AG10803 (cell line): ENCODE data around the gene YAF2.

Source experiments
- DNase-seq: peaks from one replicate; pipeline ENCODE4 v3.0.0; 2010; ENCODE audit warnings: low read depth
- H3K4me3 ChIP-seq: 2 replicates; pipeline ENCODE4 v1.5.1; 2011; ENCODE audit warnings: mild to moderate bottlenecking, low read length, control low read depth
- CTCF ChIP-seq: conservative IDR thresholded peaks from 2 replicates; pipeline ENCODE4 v1.5.1; 2011; ENCODE audit warnings: mild to moderate bottlenecking, low read length, control low read depth, inconsistent platforms

The YAF2 gene

GRCh38 chr12:42213023-42213422 lies 25.0 kb downstream of the YAF2 start:
- H3K4me3 ChIP-seq, result no peak overlapping the region
- no peak for DNase-seq
- no peak for TF ChIP-seq CTCF

DNA sequence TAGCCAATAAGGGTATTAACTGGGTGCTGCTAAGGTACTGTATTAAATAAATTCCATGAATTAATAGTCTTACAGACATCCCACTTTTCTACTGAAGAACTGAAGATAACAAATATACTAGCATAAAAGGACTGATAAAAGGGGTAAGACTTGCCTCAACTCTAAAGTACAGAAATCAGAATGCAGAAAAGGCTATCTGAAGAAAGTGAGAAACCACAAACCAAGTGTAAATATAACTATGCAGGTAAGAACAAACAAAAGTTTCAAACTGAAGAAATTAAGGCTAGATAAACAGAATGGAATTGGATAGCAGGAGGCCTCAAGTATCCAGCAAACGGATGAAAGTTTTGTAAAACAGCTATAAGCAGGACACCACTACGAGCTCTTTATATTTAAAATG lies 29.5 kb downstream of the YAF2 start:
- no peak for TF ChIP-seq CTCF
- H3K4me3 ChIP-seq, result no peak overlapping the region
- no peak for DNase-seq

DNA sequence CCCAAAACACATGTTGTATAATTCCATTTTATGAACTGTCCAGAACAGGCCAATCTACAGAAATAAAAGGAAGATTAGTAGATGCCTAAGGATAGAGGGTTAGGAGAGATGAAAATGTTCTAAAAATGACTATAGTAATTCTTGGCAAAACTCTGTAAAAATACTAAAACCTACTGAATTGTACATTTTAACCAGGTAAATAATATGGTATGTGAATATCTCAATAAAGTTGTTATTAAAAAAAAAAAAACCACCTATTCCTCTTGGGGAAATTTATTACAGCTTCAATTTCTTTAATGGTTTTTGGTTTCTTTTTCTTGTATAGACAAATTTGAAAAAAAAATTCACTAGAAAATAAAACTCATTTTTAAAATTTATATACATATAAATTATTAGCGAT lies 33.2 kb downstream of the YAF2 start:
- TF ChIP-seq CTCF, result no peak
- H3K4me3 ChIP-seq, result no peak overlapping the region
- no peak for DNase-seq

- TF ChIP-seq CTCF, result no peak
- H3K4me3 ChIP-seq, result no peak overlapping the region
Observed at GRCh38 chr12:42204362-42204761, 33.7 kb downstream of the YAF2 start.

DNA sequence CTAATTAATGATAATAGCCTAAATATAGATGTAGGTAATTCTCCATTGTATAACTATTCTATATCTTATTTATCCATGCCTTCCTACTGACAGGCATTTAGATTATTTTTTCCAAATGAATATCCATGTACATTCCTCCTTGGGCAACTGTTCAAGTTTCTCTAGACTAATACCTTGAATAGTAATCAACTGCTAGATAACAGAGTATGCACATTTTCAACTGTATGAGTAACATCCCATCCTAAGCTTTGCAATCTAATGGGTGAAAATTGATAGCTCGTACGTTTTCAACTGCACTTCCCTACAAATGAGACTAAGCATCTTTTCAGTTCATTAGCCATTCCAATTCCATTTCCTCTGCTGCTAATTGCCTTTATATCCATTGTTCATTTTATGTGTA lies 37.0 kb downstream of the YAF2 start:
- no peak for DNase-seq
- no peak for TF ChIP-seq CTCF
- H3K4me3 ChIP-seq, result no peak overlapping the region

More at GRCh38 chr12:42204362-42204761, 33.7 kb downstream of the YAF2 start:
- DNase-seq, result no peak

- no peak for DNase-seq
- TF ChIP-seq CTCF, result no peak
- H3K4me3 ChIP-seq, result no peak overlapping the region
Observed at GRCh38 chr12:42199007-42199406, 39.0 kb downstream of the YAF2 start.

DNA sequence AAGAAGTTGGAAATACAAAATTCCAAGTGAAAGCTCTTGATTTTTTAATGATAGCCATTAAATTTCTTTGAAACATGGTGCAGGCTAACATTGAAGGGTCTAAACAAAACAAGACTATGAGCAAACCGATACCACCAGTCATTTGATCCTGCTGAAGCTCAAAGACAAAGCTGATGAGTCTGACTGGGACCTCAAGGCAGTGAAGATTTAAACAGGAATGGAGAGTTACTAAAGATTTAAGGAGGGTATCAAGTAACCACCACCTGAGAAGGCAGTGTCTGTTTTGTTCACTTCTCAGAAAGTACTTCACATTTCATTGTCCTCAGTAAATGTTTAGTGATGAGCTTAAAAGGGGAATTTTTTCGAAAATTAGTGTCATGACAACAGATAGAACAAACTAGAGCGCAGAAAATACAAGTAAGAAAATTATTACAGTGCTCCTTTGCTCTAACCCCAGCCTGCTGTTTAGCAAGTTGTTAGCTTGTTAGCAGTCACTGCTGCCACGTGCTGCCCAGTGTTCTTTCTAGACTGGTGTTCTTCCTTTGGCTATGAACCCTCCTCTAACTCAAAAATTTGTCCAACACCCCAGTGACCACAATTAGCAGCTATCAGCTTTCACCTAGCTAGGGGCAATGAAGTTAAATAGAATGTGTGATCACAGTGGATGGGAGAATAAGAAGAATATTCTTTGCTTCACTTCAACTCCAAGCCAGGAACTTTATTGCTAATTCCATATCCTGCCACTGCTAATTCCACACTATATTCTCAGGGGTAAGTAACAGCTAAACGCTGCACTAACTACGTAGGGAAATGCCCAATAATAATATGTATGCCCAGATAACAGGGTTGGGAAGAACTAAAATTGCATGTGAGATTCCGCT lies 41.1 kb downstream of the YAF2 start:
- no peak for DNase-seq
- no peak overlapping the region for H3K4me3 ChIP-seq
- TF ChIP-seq CTCF, result no peak
